GM23338 (cell line): ENCODE data around the gene PRKCD.

Experiments used
- CREB1 ChIP-seq: fragments of 250-450 bp; sonication (Bioruptor Pico); IDR thresholded peaks from 2 replicates; pipeline ENCODE4 v1.5.0; 2020; ENCODE audit warnings: low read depth, mild to moderate bottlenecking, moderate library complexity
- CTCF ChIP-seq, 2 experiments: fragments of 200-600 bp in 1 of 2; sonication (generic) in 1 of 2; conservative IDR thresholded peaks; 2 replicates each; pipeline versions ENCODE4 v1.5.1 to v1.6.1; 2016 to 2017; ENCODE audit warnings: antibody characterized with exemption in 2 of 2, low read depth in 2 of 2, mild to moderate bottlenecking in 2 of 2, moderate library complexity in 1 of 2
- ETS1 ChIP-seq: IDR thresholded peaks from 2 replicates; pipeline ENCODE4 v1.6.1; 2016; ENCODE audit warnings: antibody characterized with exemption
- EZH2 ChIP-seq: fragments of 200-600 bp; sonication (generic); IDR thresholded peaks from one replicate; pipeline ENCODE4 v1.8.0; 2017; ENCODE audit warnings: antibody characterized with exemption, mild to moderate bottlenecking, low read depth; ENCODE audit not compliant: unreplicated experiment
- EZH2phosphoT487 ChIP-seq: fragments of 200-600 bp; sonication (generic); IDR thresholded peaks from one replicate; pipeline ENCODE4 v1.8.1; 2018; ENCODE audit warnings: antibody characterized with exemption; ENCODE audit not compliant: unreplicated experiment
- JUNB ChIP-seq: IDR thresholded peaks from one replicate; pipeline ENCODE4 v1.6.1; 2016; ENCODE audit warnings: antibody characterized with exemption; ENCODE audit not compliant: unreplicated experiment
- POLR2AphosphoS5 ChIP-seq: IDR thresholded peaks from 2 replicates; pipeline ENCODE4 v1.6.1; 2016; ENCODE audit warnings: antibody characterized with exemption, low read depth
- REST ChIP-seq: IDR thresholded peaks from one replicate; pipeline ENCODE4 v1.6.1; 2018; ENCODE audit warnings: antibody characterized with exemption; ENCODE audit not compliant: unreplicated experiment

GRCh38 chr3:53123510-53123909 lies 37.5 kb upstream of the PRKCD start:
- TF ChIP-seq CTCF (conservative IDR thresholded peaks at IDR 0.05; ENCODE audit: low read depth in 2 of 2) (no peak), EZH2 (no peak), JUNB (no peak), POLR2AphosphoS5 (no peak), CREB1 (CRISPR knock-in tag) (no peak), REST (no peak), EZH2phosphoT487 (no peak), ETS1 (no peak)
